Measurements from ENCODE around the gene SRGAP3. TPM values are rescaled to one million over a fixed set of nuclear protein-coding genes. Genes with fewer than 3 reads are reported as not detected.

The SRGAP3 gene
- total RNA-seq, 2 donors from 2014 or later, result 1.9 to 4.4 TPM

- ATAC-seq, result no peak
- no peaks in the 10 kb centered on the region for H3K9me3 Mint-ChIP-seq
- no peak for DNase-seq (ENCODE audit: low spot score in 2 of 2)
- peaks cover 16 to 29% of the 10 kb centered on the region in 2 donors for H3K36me3 Mint-ChIP-seq
- H3K27ac Mint-ChIP-seq, result no peak overlapping the region
Measured at GRCh38 chr3:8938021-8938420, 311.4 kb downstream of the SRGAP3 start.

- no peaks in the 10 kb centered on the region for H3K9me3 Mint-ChIP-seq
- H3K27ac Mint-ChIP-seq, result no peak overlapping the region
- H3K36me3 Mint-ChIP-seq, result peaks cover 9 to 22% of the 10 kb centered on the region in 2 donors
- no peak for ATAC-seq
- DNase-seq (ENCODE audit: low spot score in 2 of 2), result no peak
Measured at GRCh38 chr3:8937064-8938020, 312.1 kb downstream of the SRGAP3 start.

- DNase-seq (ENCODE audit: low spot score in 2 of 2), result no peak
- Mint-ChIP-seq H3K36me3 (peaks cover 7 to 13% of the 10 kb centered on the region in 2 donors), H3K27ac (no peak overlapping the region), H3K9me3 (peaks cover 0 to 5% of the 10 kb centered on the region in 2 donors)
- no peak for ATAC-seq
Measured at GRCh38 chr3:8932507-8932906, 316.9 kb downstream of the SRGAP3 start.

- no peak for DNase-seq (ENCODE audit: low spot score in 2 of 2)
- no peak for ATAC-seq
- H3K27ac Mint-ChIP-seq, result no peak overlapping the region
- H3K36me3 Mint-ChIP-seq, result peaks cover 10 to 14% of the 10 kb centered on the region in 2 donors
- peaks cover 0 to 5% of the 10 kb centered on the region in 2 donors for H3K9me3 Mint-ChIP-seq
Measured at GRCh38 chr3:8931342-8931741, 318.1 kb downstream of the SRGAP3 start.

Other genes starting within 250 kb of the SRGAP3 start
- gene THUMPD3, start 113.4 kb upstream of the SRGAP3 start, total RNA-seq, result 10 to 100 TPM; 61.6 to 62.0 TPM
- gene SETD5, start 148.0 kb upstream of the SRGAP3 start, total RNA-seq, result 100 to 1,000 TPM; 158 to 170 TPM

Data from activated naive CD4-positive, alpha-beta T cell treated with anti-CD3 and anti-CD28 coated beads, Interleukin-2, amount 50 U/mL, for 72 hours (primary cell).